Left lung (tissue), 10 donors: Measurements from ENCODE around the gene SLIT3. TPM values are rescaled to one million over a fixed set of nuclear protein-coding genes. Genes with fewer than 3 reads are reported as not detected.

Experiments
- ATAC-seq: fragments of 200-7000 bp; cut with Tn5 transposase; one replicate; pipeline ENCODE4 v1.9.1; 2020; ENCODE audit warnings: moderate library complexity
- DNase-seq, 4 donors: peaks; one replicate each; pipeline ENCODE4 v3.0.0-alpha.2; 2013 to 2020
- H3K27ac ChIP-seq, 2 donors: fragments of 200-600 bp; sonication (generic) in 1 of 2; one replicate each; pipeline versions ENCODE4 v1.5.0 to v1.8.0; 2020 to 2021
- H3K27me3 ChIP-seq, 2 donors: fragments of 200-600 bp; sonication (generic) in 1 of 2; one replicate each; pipeline versions ENCODE4 v1.5.0 to v1.8.0; 2020 to 2021
- H3K36me3 ChIP-seq, 2 donors: fragments of 200-600 bp; sonication (generic) in 1 of 2; one replicate each; pipeline versions ENCODE4 v1.5.0 to v1.8.0; 2020 to 2021
- H3K4me1 ChIP-seq, 2 donors: fragments of 200-600 bp; one replicate each; pipeline ENCODE4 v1.8.0; 2021
- H3K4me3 ChIP-seq, 2 donors: fragments of 200-600 bp; sonication (generic) in 1 of 2; one replicate each; pipeline versions ENCODE4 v1.5.0 to v1.8.0; 2020 to 2021; ENCODE audit warnings: mild to moderate bottlenecking in 1 of 2
- H3K9me3 ChIP-seq, 2 donors: fragments of 200-600 bp; sonication (generic) in 1 of 2; one replicate each; pipeline versions ENCODE4 v1.5.0 to v1.8.0; 2020 to 2021
- CTCF ChIP-seq, 2 donors: fragments of 200-600 bp; sonication (generic) in 1 of 2; IDR thresholded peaks; one replicate each; pipeline versions ENCODE4 v1.5.0 to v1.8.0; 2021; ENCODE audit warnings: antibody characterized with exemption in 2 of 2
- intact Hi-C, 2 donors: fragments of 100-400 bp; cut with DNase I; formaldehyde crosslinking; loops; one replicate each; pipeline versions ENCODE4 v1.11.2 to v1.14.2; 2022
- polyA plus RNA-seq, 6 donors: library from polyadenylated mRNA; unstranded; fragments of 120-200 nt; gene quantifications; one replicate each; pipeline ENCODE4 v1.2.1, GENCODE V29; 2013; ENCODE audit not compliant: insufficient read length in 6 of 6
- total RNA-seq, 2 donors: library from RNA; stranded (reverse); fragmentation: NEBNext Ultra II Directional; extraction: Animal tissue kit (Norgen Biotek cat#: 25700); gene quantifications; one replicate each; pipeline ENCODE4 v1.2.1, GENCODE V29; 2021
- donor health status: DM: no; HTN: yes; CAD: no.
- donor health status: DM: no; HTN: no; CAD: no.

The SLIT3 gene
- total and polyA plus RNA-seq, 8 donors, result 37.6 to 77.1 (median 45.9) TPM

GRCh38 chr5:168780888-168781287 is 520.1 kb downstream of the SLIT3 start:
- no peak overlapping the region for H3K4me3 ChIP-seq
- no peaks in the 10 kb centered on the region for H3K36me3 ChIP-seq
- no peak for TF ChIP-seq CTCF (IDR thresholded peaks at IDR 0.05)
- no peak overlapping the region for H3K27ac ChIP-seq
- intact Hi-C loops, result no loop called here
- ATAC-seq (no peak), DNase-seq (no peak)
- no peaks in the 10 kb centered on the region for H3K4me1 ChIP-seq
- peaks cover 0 to 16% of the 10 kb centered on the region in 2 donors for H3K27me3 ChIP-seq
- H3K9me3 ChIP-seq, result no peaks in the 10 kb centered on the region

GRCh38 chr5:168779333-168779732 is 521.6 kb downstream of the SLIT3 start:
- TF ChIP-seq CTCF (IDR thresholded peaks at IDR 0.05), result no peak
- ATAC-seq, result no peak
- Histone ChIP-seq H3K4me1 (no peaks in the 10 kb centered on the region), H3K27ac (no peak overlapping the region), H3K4me3 (no peak overlapping the region), H3K36me3 (no peaks in the 10 kb centered on the region), H3K27me3 (peaks cover 0 to 16% of the 10 kb centered on the region in 2 donors), H3K9me3 (no peaks in the 10 kb centered on the region)
- intact Hi-C loops, result no loop called here
- DNase-seq, result no peak

GRCh38 chr5:168778536-168778935 is 522.4 kb downstream of the SLIT3 start:
- ATAC-seq (no peak), DNase-seq (no peak)
- H3K27ac ChIP-seq, result no peak overlapping the region
- H3K4me3 ChIP-seq, result no peak overlapping the region
- no peaks in the 10 kb centered on the region for H3K36me3 ChIP-seq
- no peaks in the 10 kb centered on the region for H3K9me3 ChIP-seq
- no peaks in the 10 kb centered on the region for H3K4me1 ChIP-seq
- no peak for TF ChIP-seq CTCF (IDR thresholded peaks at IDR 0.05)
- peaks cover 0 to 16% of the 10 kb centered on the region in 2 donors for H3K27me3 ChIP-seq
- intact Hi-C loops, result no loop called here

- no peaks in the 10 kb centered on the region for H3K4me1 ChIP-seq
- TF ChIP-seq CTCF (IDR thresholded peaks at IDR 0.05), result no peak
- no peaks in the 10 kb centered on the region for H3K36me3 ChIP-seq
- peaks cover 0 to 16% of the 10 kb centered on the region in 2 donors for H3K27me3 ChIP-seq
- no peaks in the 10 kb centered on the region for H3K9me3 ChIP-seq
- DNase-seq (no peak), ATAC-seq (no peak)
- no peak overlapping the region for H3K4me3 ChIP-seq
- H3K27ac ChIP-seq, result no peak overlapping the region
- intact Hi-C loops, result no loop called here
Measured at GRCh38 chr5:168777651-168778050, 523.3 kb downstream of the SLIT3 start.

GRCh38 chr5:168776070-168776469 is 524.9 kb downstream of the SLIT3 start:
- no peaks in the 10 kb centered on the region for H3K4me1 ChIP-seq
- H3K27me3 ChIP-seq, result peaks cover 0 to 22% of the 10 kb centered on the region in 2 donors
- H3K4me3 ChIP-seq, result no peak overlapping the region
- no peaks in the 10 kb centered on the region for H3K9me3 ChIP-seq
- H3K27ac ChIP-seq, result no peak overlapping the region
- no peak for DNase-seq
- ATAC-seq, result no peak
- TF ChIP-seq CTCF (IDR thresholded peaks at IDR 0.05), result no peak
- intact Hi-C loops, result no loop called here
- H3K36me3 ChIP-seq, result no peaks in the 10 kb centered on the region
